Adrenal gland (tissue), 12 donors: ENCODE data around the gene E2F4. TPM values are rescaled to one million over a fixed set of nuclear protein-coding genes. Genes with fewer than 3 reads are reported as not detected.

Experiments
- DNase-seq, 7 donors: peaks; one replicate each; pipeline ENCODE4 v3.0.0-alpha.2; 2019 to 2020
- H3K27ac ChIP-seq, 5 donors: fragments of 200-600 bp; sonication (generic) in 4 of 5; 1 replicate in 3 of 5; 2 replicates in 2 of 5; pipeline versions ENCODE4 v1.5.1 to v1.8.0; 2016 to 2020; ENCODE audit warnings: mild to moderate bottlenecking in 1 of 5
- H3K27me3 ChIP-seq: fragments of 200-600 bp; 2 replicates; pipeline ENCODE4 v1.8.0; 2021
- H3K36me3 ChIP-seq, 2 donors: fragments of 200-600 bp; replicated peaks in 1 of 2; 1 replicate in 1 of 2; 2 replicates in 1 of 2; pipeline versions ENCODE4 v1.5.1 to v1.8.0; 2018 to 2022
- H3K4me1 ChIP-seq, 2 donors: fragments of 200-600 bp; replicated peaks in 1 of 2; 1 replicate in 1 of 2; 2 replicates in 1 of 2; pipeline versions ENCODE4 v1.5.1 to v1.8.0; 2018 to 2021
- H3K4me3 ChIP-seq, 4 donors: fragments of 200-600 bp; sonication (generic) in 3 of 4; one replicate each; pipeline ENCODE4 v1.5.1; 2016 to 2018
- H3K9me3 ChIP-seq, 3 donors: fragments of 200-600 bp; sonication (generic) in 1 of 3; replicated peaks in 1 of 3; 1 replicate in 2 of 3; 2 replicates in 1 of 3; pipeline versions ENCODE4 v1.5.1 to v1.8.0; 2016 to 2021
- POLR2A ChIP-seq, 2 donors: fragments of 450-650 bp; IDR thresholded peaks; one replicate each; pipeline ENCODE4 v1.6.1; 2017; ENCODE audit warnings: antibody characterized with exemption in 2 of 2, mild to moderate bottlenecking in 2 of 2, moderate library complexity in 1 of 2
- WGBS, 4 donors: extraction: QIAGEN DNeasy Blood & Tissue Kit in 2 of 4; methylation state at CpG; one replicate each; pipeline versions ENCODE4 v1.1.5 to v1.1.7; 2013 to 2017; 5-methylcytosine and 5-hydroxymethylcytosine counted together
- intact Hi-C, 2 donors: fragments of 100-400 bp; cut with DNase I; formaldehyde crosslinking; loops; one replicate each; pipeline versions ENCODE4 v1.14.1 to v1.15.0; 2022 to 2023
- polyA plus RNA-seq, 3 donors: library from polyadenylated mRNA; stranded (reverse); fragments of 200-250 nt in 2 of 3; fragments of 350-450 nt in 1 of 3; fragmentation: Illumina TruSeq in 1 of 3; extraction: RNeasy Lipid Tissue Mini Kit (QIAGEN cat#74804) in 1 of 3; gene quantifications; one replicate each; pipeline ENCODE4 v1.2.3, GENCODE V29; 2013 to 2014
- total RNA-seq, 9 donors: library from RNA; depleted of rRNA in 4 of 9; stranded (reverse); fragments of >200 nt in 4 of 9; fragments of 120-200 nt in 1 of 9; fragmentation: NEBNext Ultra II Directional in 1 of 9; extraction: Animal tissue kit (Norgen Biotek cat#: 25700) in 1 of 9; gene quantifications; one replicate each; pipeline versions ENCODE4 v1.1.0 to v1.2.4, GENCODE V29; 2013 to 2023
- TF ChIP-seq, protein P1 (sequence below), 6 experiments: fragments of 450-650 bp in 4 of 6; fragments of 200-600 bp in 2 of 6; sonication (generic) in 1 of 6; IDR thresholded peaks; 1 replicate in 5 of 6; 2 replicates in 1 of 6; pipeline versions ENCODE4 v1.5.1 to v1.8.0; 2016 to 2021; ENCODE audit warnings: antibody characterized with exemption in 6 of 6, mild to moderate bottlenecking in 2 of 6, moderate library complexity in 1 of 6
- donor health status: healthy with polysubstance abuse.
- donor health status: Bipolar disorder and iron deficiency.
- donor health status: DM: yes; HTN: yes; CAD: no.
- donor health status: DM: no; HTN: no; CAD: no.
- donor health status: DM: no; HTN: no; CAD: no.
- donor health status: DM: yes; HTN: yes; CAD: no.

Gene E2F4
- total and polyA plus RNA-seq, 12 donors = 44.4 to 122 (median 69.1) TPM

DNA sequence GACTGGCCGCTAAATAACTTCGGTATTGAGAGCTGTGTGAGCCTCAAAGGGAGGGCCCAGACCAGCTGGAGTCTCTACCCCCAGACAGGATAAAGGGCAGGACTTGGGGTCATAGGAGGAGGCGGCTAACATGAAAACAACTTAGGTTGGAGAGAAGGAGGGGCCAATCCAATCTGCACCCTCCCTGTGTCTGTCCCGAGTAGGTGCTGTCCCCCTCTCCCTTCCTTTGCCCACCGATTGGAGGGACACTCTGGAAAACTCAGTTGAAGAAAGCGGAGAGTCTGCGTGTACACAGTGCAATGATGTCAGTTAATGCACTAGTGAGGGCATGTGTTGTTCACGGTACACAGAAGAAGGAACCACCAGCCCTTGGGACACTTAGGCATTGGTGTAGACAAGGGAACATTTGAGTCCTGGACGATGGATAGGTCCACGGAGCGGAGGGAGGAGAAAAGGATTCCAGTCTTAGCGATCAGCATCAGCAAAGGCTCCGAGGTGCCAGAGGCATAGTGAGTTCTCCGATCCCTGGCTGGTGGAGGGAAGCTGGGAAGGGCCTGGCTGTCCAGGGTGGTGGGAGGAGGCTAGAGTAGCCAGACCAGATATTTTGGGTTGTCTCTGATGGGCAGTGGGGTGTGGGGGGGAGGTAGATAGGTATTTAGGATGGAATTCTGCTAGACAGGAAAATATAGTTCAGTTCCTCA is 20.9 kb upstream of the E2F4 start:
- TF ChIP-seq POLR2A (IDR thresholded peaks at IDR 0.05) = no peak
- TF ChIP-seq, protein P1, sequence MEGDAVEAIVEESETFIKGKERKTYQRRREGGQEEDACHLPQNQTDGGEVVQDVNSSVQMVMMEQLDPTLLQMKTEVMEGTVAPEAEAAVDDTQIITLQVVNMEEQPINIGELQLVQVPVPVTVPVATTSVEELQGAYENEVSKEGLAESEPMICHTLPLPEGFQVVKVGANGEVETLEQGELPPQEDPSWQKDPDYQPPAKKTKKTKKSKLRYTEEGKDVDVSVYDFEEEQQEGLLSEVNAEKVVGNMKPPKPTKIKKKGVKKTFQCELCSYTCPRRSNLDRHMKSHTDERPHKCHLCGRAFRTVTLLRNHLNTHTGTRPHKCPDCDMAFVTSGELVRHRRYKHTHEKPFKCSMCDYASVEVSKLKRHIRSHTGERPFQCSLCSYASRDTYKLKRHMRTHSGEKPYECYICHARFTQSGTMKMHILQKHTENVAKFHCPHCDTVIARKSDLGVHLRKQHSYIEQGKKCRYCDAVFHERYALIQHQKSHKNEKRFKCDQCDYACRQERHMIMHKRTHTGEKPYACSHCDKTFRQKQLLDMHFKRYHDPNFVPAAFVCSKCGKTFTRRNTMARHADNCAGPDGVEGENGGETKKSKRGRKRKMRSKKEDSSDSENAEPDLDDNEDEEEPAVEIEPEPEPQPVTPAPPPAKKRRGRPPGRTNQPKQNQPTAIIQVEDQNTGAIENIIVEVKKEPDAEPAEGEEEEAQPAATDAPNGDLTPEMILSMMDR (IDR thresholded peaks at IDR 0.05) = no peak
- peak in 2 of 7 donors; percentile 39 to 57 for DNase-seq
- H3K9me3 ChIP-seq = no peaks in the 10 kb centered on the region
- peaks cover 41 to 58% of the 10 kb centered on the region in 2 donors for H3K4me1 ChIP-seq
- H3K27ac ChIP-seq = peak overlapping the region; percentile 82 to 98 (median 93)
- no peaks in the 10 kb centered on the region for H3K36me3 ChIP-seq
- H3K4me3 ChIP-seq = peak overlapping the region in 3 of 4 donors; percentile 19 to 61 (median 40)
- H3K27me3 ChIP-seq = no peaks in the 10 kb centered on the region
- 44 to 54% (median 47%) methylated on average over 10 to 14 of the region's 14 CpGs for WGBS, 4 donors
- intact Hi-C loops = no loop called here

DNA sequence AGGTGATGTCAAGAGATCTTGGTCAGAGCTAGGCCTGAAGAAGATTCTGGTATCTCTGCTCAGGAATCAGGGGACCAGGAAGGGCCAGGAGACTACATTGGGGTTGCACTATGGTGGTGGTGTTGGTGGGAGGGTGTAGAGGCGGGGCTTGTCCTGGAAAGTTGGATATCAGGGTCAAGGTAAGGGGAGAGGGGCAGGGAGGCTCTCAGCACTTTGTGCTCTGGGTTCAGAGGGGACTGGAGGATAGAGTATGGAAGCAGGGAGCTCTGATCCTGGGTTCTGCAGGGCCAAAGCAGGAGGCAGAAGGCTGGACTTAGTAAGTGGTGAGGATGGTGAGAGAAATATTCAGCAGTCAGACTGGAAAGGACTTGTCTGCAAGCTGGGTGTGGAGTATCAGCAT is 18.6 kb upstream of the E2F4 start:
- Histone ChIP-seq H3K9me3 (no peaks in the 10 kb centered on the region), H3K4me3 (peak overlapping the region in 1 of 4 donors; percentile 46), H3K36me3 (no peaks in the 10 kb centered on the region), H3K27me3 (no peaks in the 10 kb centered on the region), H3K27ac (peak overlapping the region; percentile 82 to 98 (median 97)), H3K4me1 (peaks cover 47 to 67% of the 10 kb centered on the region in 2 donors)
- TF ChIP-seq POLR2A (IDR thresholded peaks at IDR 0.05) = no peak
- TF ChIP-seq, protein P1 (IDR thresholded peaks at IDR 0.05) = no peak
- intact Hi-C loops = no loop called here
- 29 to 47% (median 42%) methylated on average over 1 of the region's 1 CpG for WGBS, 4 donors
- DNase-seq = no peak

GRCh38 chr16:67173808-67174705 is 17.9 kb upstream of the E2F4 start:
- Histone ChIP-seq H3K9me3 (no peaks in the 10 kb centered on the region), H3K4me3 (peak overlapping the region in 2 of 4 donors; percentile 4 to 46), H3K36me3 (no peaks in the 10 kb centered on the region), H3K4me1 (peaks cover 50 to 65% of the 10 kb centered on the region in 2 donors), H3K27me3 (no peaks in the 10 kb centered on the region), H3K27ac (peak overlapping the region; percentile 82 to 98 (median 97))
- intact Hi-C loops = no loop called here
- DNase-seq = peak; percentile 90 to 97 (median 96)
- peak; percentile 81 to 98 for TF ChIP-seq POLR2A (IDR thresholded peaks at IDR 0.05)
- TF ChIP-seq, protein P1 (IDR thresholded peaks at IDR 0.05) = peak in 2 of 6 experiments; percentile 38 to 40
- 0 to 1% (median 1%) methylated on average over 13 to 71 of the region's 71 CpGs for WGBS, 4 donors

DNA sequence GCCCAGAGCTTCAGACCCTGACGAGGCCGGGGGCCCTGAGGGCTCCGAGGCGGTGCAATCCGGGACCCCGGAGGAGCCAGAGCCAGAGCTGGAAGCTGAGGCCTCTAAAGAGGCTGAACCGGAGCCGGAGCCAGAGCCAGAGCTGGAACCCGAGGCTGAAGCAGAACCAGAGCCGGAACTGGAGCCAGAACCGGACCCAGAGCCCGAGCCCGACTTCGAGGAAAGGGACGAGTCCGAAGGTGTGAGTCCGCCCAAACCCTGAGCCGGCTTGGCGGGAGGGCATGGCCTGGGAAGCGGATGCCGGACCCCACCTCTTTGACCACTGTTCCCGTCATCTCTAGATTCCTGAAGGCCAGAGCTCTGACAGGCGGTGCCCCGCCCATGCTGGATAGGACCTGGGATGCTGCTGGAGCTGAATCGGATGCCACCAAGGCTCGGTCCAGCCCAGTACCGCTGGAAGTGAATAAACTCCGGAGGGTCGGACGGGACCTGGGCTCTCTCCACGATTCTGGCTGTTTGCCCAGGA is 17.2 kb upstream of the E2F4 start:
- Histone ChIP-seq H3K9me3 (no peaks in the 10 kb centered on the region), H3K27me3 (no peaks in the 10 kb centered on the region), H3K4me1 (peaks cover 43 to 58% of the 10 kb centered on the region in 2 donors), H3K4me3 (peak overlapping the region in 2 of 4 donors; percentile 4 to 46), H3K27ac (peak overlapping the region; percentile 82 to 98 (median 97)), H3K36me3 (no peaks in the 10 kb centered on the region)
- WGBS, 4 donors = 41 to 75% (median 58%) methylated on average over 8 to 31 of the region's 31 CpGs
- peak in 1 of 7 donors; percentile 53 for DNase-seq
- intact Hi-C loops = no loop called here
- no peak for TF ChIP-seq POLR2A (IDR thresholded peaks at IDR 0.05)
- TF ChIP-seq, protein P1 (IDR thresholded peaks at IDR 0.05) = no peak
